Measurements from ENCODE around the gene SPDYE2B.
"Not testable (repeated sequence)": the region's sequence is repeated elsewhere in the genome, so short reads cannot be mapped to it uniquely, and the experiment has no call there.

Gene SPDYE2B

DNA sequence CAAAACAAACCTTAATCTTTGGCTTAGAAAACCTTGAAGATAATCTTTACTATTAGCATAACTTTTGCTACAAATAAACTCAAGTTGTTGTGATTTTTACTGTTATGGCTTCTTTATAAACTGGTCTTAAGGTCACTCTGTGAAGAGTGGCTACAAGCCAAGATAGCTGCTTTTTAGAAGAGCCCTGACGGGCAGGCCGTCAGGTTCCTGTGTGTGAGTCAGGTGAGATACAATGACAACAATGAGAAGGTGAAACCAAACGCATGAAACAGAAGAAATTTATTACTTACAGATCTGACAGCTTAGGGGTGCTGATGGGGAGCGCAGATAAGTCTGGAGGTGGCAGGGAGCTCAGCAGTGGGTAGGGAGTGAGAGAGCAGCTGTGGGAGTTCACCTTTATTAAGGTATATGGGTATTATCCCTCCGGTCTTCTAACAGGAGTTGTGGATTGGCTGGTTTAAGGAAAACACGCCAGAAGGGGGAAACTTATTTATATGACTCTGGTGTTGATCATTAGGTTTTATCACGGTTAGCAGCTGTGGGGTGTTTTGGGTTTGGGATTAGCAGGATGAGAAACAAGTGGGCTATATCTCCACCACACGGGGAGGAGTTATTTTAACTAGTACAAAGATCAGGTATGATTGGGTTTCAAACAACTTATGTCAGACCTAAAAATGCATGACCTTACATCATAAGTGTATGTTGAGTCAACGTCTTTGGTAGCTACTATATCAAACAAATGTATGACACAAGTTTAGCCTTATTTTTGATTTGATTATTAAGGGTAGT, 49.0 kb downstream of the SPDYE2B start:
- not testable (repeated sequence) for DNase-seq (ENCODE audit: low read depth)

All from GM04503 (cell line).